Measurements from ENCODE around the gene MGAM2.

- TF ChIP-seq CTCF (IDR thresholded peaks at IDR 0.05; ENCODE audit: insufficient read depth, low read length) (no peak), SPI1 (IDR thresholded peaks at IDR 0.05; ENCODE audit: borderline replicate concordance, low read depth) (no peak), REST (IDR thresholded peaks at IDR 0.05; ENCODE audit: insufficient replicate concordance, low read depth) (no peak), POLR2AphosphoS5 (IDR thresholded peaks at IDR 0.05; ENCODE audit: low read depth) (no peak)
Observed at GRCh38 chr7:142257958-142258357, 146.4 kb downstream of the MGAM2 start, which contains the start of gene PRSS58.

Measured in HL-60 (cell line).